Spleen (tissue), 11 donors: ENCODE measurements around the gene MYBPHL. TPM values are rescaled to one million over a fixed set of nuclear protein-coding genes. Genes with fewer than 3 reads are reported as not detected.

Experiments
- DNase-seq: peaks from one replicate; pipeline ENCODE4 v3.0.0-alpha.2; 2020
- H3K27ac ChIP-seq, 8 donors: fragments of 200-600 bp; sonication (generic) in 7 of 8; 1 replicate in 4 of 8; 2 replicates in 4 of 8; pipeline versions ENCODE4 v1.5.0 to v1.8.0; 2016 to 2021; ENCODE audit warnings: inconsistent platforms in 4 of 8, mild to moderate bottlenecking in 4 of 8, moderate library complexity in 1 of 8
- H3K27me3 ChIP-seq, 7 donors: fragments of 200-600 bp; sonication (generic) in 6 of 7; replicated peaks in 1 of 7; 1 replicate in 4 of 7; 2 replicates in 3 of 7; pipeline versions ENCODE4 v1.5.0 to v1.8.0; 2016 to 2021; ENCODE audit warnings: inconsistent platforms in 3 of 7, mild to moderate bottlenecking in 1 of 7
- H3K36me3 ChIP-seq, 6 donors: fragments of 200-600 bp; sonication (generic) in 5 of 6; 1 replicate in 4 of 6; 2 replicates in 2 of 6; pipeline versions ENCODE4 v1.5.0 to v1.8.0; 2016 to 2021; ENCODE audit warnings: inconsistent platforms in 2 of 6
- H3K4me1 ChIP-seq, 6 donors: fragments of 200-600 bp; sonication (generic) in 5 of 6; 1 replicate in 3 of 6; 2 replicates in 3 of 6; pipeline versions ENCODE4 v1.5.0 to v1.8.0; 2016 to 2021; ENCODE audit warnings: inconsistent platforms in 3 of 6
- H3K4me3 ChIP-seq, 8 donors: fragments of 200-600 bp; sonication (generic) in 7 of 8; 1 replicate in 4 of 8; 2 replicates in 4 of 8; pipeline versions ENCODE4 v1.5.0 to v1.8.0; 2016 to 2021; ENCODE audit warnings: inconsistent platforms in 4 of 8, mild to moderate bottlenecking in 4 of 8, moderate library complexity in 2 of 8
- H3K9me3 ChIP-seq, 8 donors: fragments of 200-600 bp; sonication (generic) in 7 of 8; 1 replicate in 4 of 8; 2 replicates in 4 of 8; pipeline versions ENCODE4 v1.5.0 to v1.8.0; 2016 to 2021; ENCODE audit warnings: inconsistent platforms in 4 of 8
- POLR2A ChIP-seq, 3 donors: fragments of 450-650 bp; IDR thresholded peaks; one replicate each; pipeline ENCODE4 v1.5.1; 2017; ENCODE audit warnings: antibody characterized with exemption in 3 of 3, mild to moderate bottlenecking in 1 of 3
- POLR2AphosphoS5 ChIP-seq, 3 donors: sonication (generic); formaldehyde crosslinking; IDR thresholded peaks; one replicate each; pipeline ENCODE4 v1.5.1; 2017; ENCODE audit warnings: antibody characterized with exemption in 3 of 3
- WGBS, 5 donors: extraction: QIAGEN DNeasy Blood & Tissue Kit in 3 of 5; methylation state at CpG; one replicate each; pipeline versions ENCODE4 v1.1.5 to v1.1.7; 2013 to 2018; 5-methylcytosine and 5-hydroxymethylcytosine counted together
- intact Hi-C: fragments of 100-400 bp; cut with DNase I; formaldehyde crosslinking; loops from one replicate; pipeline ENCODE4 v1.15.0; 2023; ENCODE audit warnings: low total_unique reads
- polyA plus RNA-seq, 3 donors: library from polyadenylated mRNA; stranded (reverse); fragments of 200-250 nt; gene quantifications; one replicate each; pipeline ENCODE4 v1.2.1, GENCODE V29; 2013
- total RNA-seq, 7 donors: library from RNA; depleted of rRNA in 3 of 7; stranded (reverse); fragments of >200 nt in 3 of 7; fragmentation: NEBNext Ultra II Directional in 4 of 7; extraction: Animal tissue kit (Norgen Biotek cat#: 25700) in 4 of 7; gene quantifications; one replicate each; pipeline versions ENCODE4 v1.1.0 to v1.2.1, GENCODE V29; 2016 to 2021
- TF ChIP-seq, protein P1 (sequence below), 11 experiments: fragments of 200-600 bp in 7 of 11; fragments of 450-650 bp in 4 of 11; sonication (generic) in 4 of 11; IDR thresholded peaks in 8 of 11; conservative IDR thresholded peaks in 3 of 11; 1 replicate in 7 of 11; 2 replicates in 4 of 11; pipeline versions ENCODE4 v1.4.0 to v1.8.0; 2016 to 2021; ENCODE audit warnings: antibody characterized with exemption in 11 of 11, inconsistent platforms in 4 of 11, mild to moderate bottlenecking in 1 of 11
- donor health status: healthy with polysubstance abuse.
- donor health status: DM: no; HTN: no; CAD: no; lungs with moderate emphysema.
- donor health status: DM: no; HTN: no; CAD: no.
- donor health status: Bipolar disorder and iron deficiency.
- donor health status: healthy.
- donor health status: DM: no; HTN: no; CAD: no.
- donor health status: DM: yes; HTN: yes; CAD: no.

Gene MYBPHL
- total and polyA plus RNA-seq, 10 donors: not detected

DNA sequence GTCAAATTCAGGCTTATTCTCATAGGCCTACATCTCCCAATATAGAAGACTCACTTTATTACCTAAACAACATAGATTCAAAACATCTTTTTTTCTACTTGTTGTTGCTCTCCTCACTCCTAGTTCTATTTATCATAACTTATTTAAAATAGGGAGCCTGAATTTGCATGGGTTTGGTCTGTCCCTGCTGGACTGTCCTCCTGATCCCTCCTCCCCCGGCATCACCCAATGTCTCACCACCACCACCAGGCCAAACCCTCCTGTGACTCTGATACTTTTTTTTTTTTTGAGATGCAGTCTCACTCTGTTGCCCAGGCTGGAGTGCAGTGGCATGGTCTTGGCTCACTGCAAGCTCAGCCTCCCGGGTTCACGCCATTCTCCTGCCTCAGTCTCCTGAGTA is 31.8 kb upstream of the MYBPHL start:
- no peak for TF ChIP-seq POLR2AphosphoS5 (IDR thresholded peaks at IDR 0.05)
- no peaks in the 10 kb centered on the region for H3K9me3 ChIP-seq
- peaks cover 0 to 91% (median 6%) of the 10 kb centered on the region in 6 donors for H3K36me3 ChIP-seq
- DNase-seq: no peak
- 90 to 99% (median 96%) methylated on average over 3 of the region's 3 CpGs for WGBS, 5 donors
- intact Hi-C loops: no loop called here
- H3K4me1 ChIP-seq: peaks cover 0 to 9% (median 3%) of the 10 kb centered on the region in 6 donors
- no peak overlapping the region for H3K27ac ChIP-seq
- H3K4me3 ChIP-seq: no peak overlapping the region
- no peaks in the 10 kb centered on the region for H3K27me3 ChIP-seq

DNA sequence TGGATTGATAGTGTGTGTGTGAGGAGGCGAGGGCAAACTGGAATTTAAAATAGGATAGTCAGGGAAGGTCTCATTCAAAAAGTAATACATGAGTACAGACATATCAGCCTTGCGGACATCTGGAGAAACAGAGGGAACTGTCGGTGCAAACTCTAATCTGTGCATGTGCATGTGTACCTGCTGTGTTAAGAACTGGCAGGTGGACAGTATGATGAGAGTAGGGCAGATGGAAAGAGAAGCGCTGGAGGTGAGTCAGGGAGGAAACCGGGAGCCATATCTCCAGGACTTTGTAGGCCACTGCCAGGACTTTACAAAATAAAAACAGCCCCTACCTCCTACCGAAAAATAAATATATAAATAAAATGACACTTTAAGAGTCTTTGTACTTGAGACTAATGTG is 31.3 kb upstream of the MYBPHL start:
- 91 to 99% (median 95%) methylated on average over 6 of the region's 6 CpGs for whole genome bisulfite sequencing, 5 donors
- TF ChIP-seq POLR2AphosphoS5 (IDR thresholded peaks at IDR 0.05): no peak
- TF ChIP-seq, protein P1, sequence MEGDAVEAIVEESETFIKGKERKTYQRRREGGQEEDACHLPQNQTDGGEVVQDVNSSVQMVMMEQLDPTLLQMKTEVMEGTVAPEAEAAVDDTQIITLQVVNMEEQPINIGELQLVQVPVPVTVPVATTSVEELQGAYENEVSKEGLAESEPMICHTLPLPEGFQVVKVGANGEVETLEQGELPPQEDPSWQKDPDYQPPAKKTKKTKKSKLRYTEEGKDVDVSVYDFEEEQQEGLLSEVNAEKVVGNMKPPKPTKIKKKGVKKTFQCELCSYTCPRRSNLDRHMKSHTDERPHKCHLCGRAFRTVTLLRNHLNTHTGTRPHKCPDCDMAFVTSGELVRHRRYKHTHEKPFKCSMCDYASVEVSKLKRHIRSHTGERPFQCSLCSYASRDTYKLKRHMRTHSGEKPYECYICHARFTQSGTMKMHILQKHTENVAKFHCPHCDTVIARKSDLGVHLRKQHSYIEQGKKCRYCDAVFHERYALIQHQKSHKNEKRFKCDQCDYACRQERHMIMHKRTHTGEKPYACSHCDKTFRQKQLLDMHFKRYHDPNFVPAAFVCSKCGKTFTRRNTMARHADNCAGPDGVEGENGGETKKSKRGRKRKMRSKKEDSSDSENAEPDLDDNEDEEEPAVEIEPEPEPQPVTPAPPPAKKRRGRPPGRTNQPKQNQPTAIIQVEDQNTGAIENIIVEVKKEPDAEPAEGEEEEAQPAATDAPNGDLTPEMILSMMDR (IDR thresholded peaks at IDR 0.05 in 8 of 11, conservative IDR thresholded peaks at IDR 0.05 in 3 of 11): no peak
- TF ChIP-seq POLR2A (IDR thresholded peaks at IDR 0.05): no peak

DNA sequence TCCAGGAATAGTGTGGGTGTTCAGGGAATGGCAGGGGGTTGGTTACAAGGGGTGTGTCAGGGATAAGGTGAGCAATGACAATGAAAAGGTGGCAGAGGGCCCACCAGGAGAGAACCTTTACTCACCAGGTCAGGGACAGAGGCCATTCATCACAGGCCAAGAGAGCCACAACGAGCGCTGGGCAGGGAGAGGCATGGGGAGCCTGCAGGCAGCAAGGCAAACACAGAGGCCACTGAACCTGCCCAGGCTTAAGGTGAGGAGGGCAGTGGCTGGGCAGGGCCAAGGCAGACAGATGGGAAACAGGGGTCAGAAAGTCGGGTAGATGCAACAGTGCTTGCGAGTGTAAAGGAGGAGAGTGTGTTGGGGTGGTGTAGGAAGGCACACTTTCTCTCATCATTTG is 28.3 kb upstream of the MYBPHL start:
- H3K27me3 ChIP-seq: no peaks in the 10 kb centered on the region
- H3K36me3 ChIP-seq: peaks cover 0 to 100% (median 6%) of the 10 kb centered on the region in 6 donors
- DNase-seq: no peak
- intact Hi-C loops: no loop called here
- no peak overlapping the region for H3K4me3 ChIP-seq
- WGBS, 5 donors: 77 to 93% (median 86%) methylated on average over 4 of the region's 4 CpGs
- TF ChIP-seq POLR2A (IDR thresholded peaks at IDR 0.05) (no peak), POLR2AphosphoS5 (IDR thresholded peaks at IDR 0.05) (no peak)
- TF ChIP-seq, protein P1 (IDR thresholded peaks at IDR 0.05 in 8 of 11, conservative IDR thresholded peaks at IDR 0.05 in 3 of 11): no peak
- H3K4me1 ChIP-seq: peaks cover 0 to 6% (median 0%) of the 10 kb centered on the region in 6 donors
- no peak overlapping the region for H3K27ac ChIP-seq
- H3K9me3 ChIP-seq: peaks cover 3 to 31% (median 28%) of the 10 kb centered on the region in 8 donors

More for the DNA sequence above, 31.3 kb upstream of the MYBPHL start:
- DNase-seq: no peak
- Histone ChIP-seq H3K27me3 (no peaks in the 10 kb centered on the region), H3K27ac (no peak overlapping the region), H3K36me3 (peaks cover 0 to 96% (median 6%) of the 10 kb centered on the region in 6 donors), H3K4me3 (no peak overlapping the region), H3K9me3 (peaks cover 0 to under 1% (median 0%) of the 10 kb centered on the region in 8 donors), H3K4me1 (peaks cover 0 to 6% (median 2%) of the 10 kb centered on the region in 6 donors)
- intact Hi-C loops: no loop called here

DNA sequence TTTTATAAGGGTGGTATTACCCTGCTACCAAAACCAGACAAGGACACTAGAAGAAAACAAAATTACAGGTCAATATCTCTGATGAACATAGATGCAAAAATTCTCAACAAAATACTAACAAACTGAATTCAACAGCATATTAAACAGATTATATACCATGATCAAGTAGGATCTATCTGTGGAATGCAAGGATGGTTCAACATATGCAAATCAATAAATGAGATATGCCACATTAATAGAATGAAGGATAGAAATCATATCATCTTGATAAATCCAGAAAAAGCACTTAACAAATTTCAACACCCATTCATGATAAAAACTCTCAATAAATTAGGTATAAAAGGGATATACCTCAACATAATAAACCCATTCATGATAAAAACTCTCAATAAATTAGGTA is 24.3 kb upstream of the MYBPHL start:
- intact Hi-C loops: no loop called here
- TF ChIP-seq POLR2A (IDR thresholded peaks at IDR 0.05) (no peak), POLR2AphosphoS5 (IDR thresholded peaks at IDR 0.05) (no peak)
- TF ChIP-seq, protein P1 (IDR thresholded peaks at IDR 0.05 in 8 of 11, conservative IDR thresholded peaks at IDR 0.05 in 3 of 11): no peak
- Histone ChIP-seq H3K36me3 (peaks cover 0 to 99% (median 11%) of the 10 kb centered on the region in 6 donors), H3K4me1 (peaks cover 0 to 6% (median 0%) of the 10 kb centered on the region in 6 donors), H3K27ac (no peak overlapping the region), H3K27me3 (no peaks in the 10 kb centered on the region), H3K9me3 (peaks cover 3 to 36% (median 32%) of the 10 kb centered on the region in 8 donors), H3K4me3 (no peak overlapping the region)
- DNase-seq: no peak

DNA sequence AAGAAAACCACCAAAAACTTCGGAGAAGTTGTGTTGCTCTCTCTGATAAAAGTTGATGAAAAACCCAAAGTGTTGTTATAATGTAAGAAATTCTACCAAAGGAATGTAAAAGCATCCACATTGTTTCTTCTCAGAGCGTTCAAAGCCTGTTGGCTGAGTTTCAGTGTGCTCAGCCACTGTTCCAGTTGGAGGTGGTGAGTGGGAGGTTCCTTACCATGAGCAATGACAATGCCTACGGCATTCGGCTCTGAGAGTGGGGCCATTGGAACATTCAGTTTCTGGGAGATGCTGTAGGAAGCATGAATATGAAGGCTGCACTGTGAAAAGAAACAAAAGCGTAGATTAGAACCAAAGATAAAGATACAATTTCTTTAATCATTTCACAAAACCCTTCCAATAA is 20.5 kb upstream of the MYBPHL start:
- Histone ChIP-seq H3K4me1 (no peaks in the 10 kb centered on the region), H3K4me3 (no peak overlapping the region), H3K36me3 (peaks cover 0 to 99% (median 17%) of the 10 kb centered on the region in 6 donors), H3K27me3 (no peaks in the 10 kb centered on the region), H3K9me3 (peaks cover 3 to 27% (median 24%) of the 10 kb centered on the region in 8 donors), H3K27ac (no peak overlapping the region)
- intact Hi-C loops: no loop called here
- TF ChIP-seq, protein P1 (IDR thresholded peaks at IDR 0.05 in 8 of 11, conservative IDR thresholded peaks at IDR 0.05 in 3 of 11): no peak
- TF ChIP-seq POLR2A (IDR thresholded peaks at IDR 0.05) (no peak), POLR2AphosphoS5 (IDR thresholded peaks at IDR 0.05) (no peak)
- no peak for DNase-seq
- WGBS, 5 donors: 78 to 90% (median 88%) methylated on average over 5 of the region's 5 CpGs
